HG03196 (cell line): ENCODE measurements around the gene CDH16.
"Not testable (repeated sequence)": the region's sequence is repeated elsewhere in the genome, so short reads cannot be mapped to it uniquely, and the experiment has no call there.

Source experiments
- ATAC-seq: cut with Tn5 transposase; IDR thresholded peaks from one replicate; pipeline ENCODE4 v1.9.1; 2021; ENCODE audit not compliant: unreplicated experiment

Gene CDH16

GRCh38 chr16:66898207-66898606 is 20.5 kb downstream of the CDH16 start:
- ATAC-seq: no peak

- not testable (repeated sequence) for ATAC-seq
Observed at GRCh38 chr16:66896682-66897081, 22.0 kb downstream of the CDH16 start.

GRCh38 chr16:66895999-66896398 is 22.7 kb downstream of the CDH16 start:
- ATAC-seq: no peak

GRCh38 chr16:66895689-66895979 is 23.1 kb downstream of the CDH16 start:
- ATAC-seq: no peak

GRCh38 chr16:66894948-66895688 is 23.6 kb downstream of the CDH16 start:
- ATAC-seq: no peak

- ATAC-seq: no peak
Observed at GRCh38 chr16:66894055-66894454, 24.6 kb downstream of the CDH16 start.

- ATAC-seq: no peak
Observed at GRCh38 chr16:66891797-66892196, 26.9 kb downstream of the CDH16 start.

GRCh38 chr16:66891360-66891759 is 27.3 kb downstream of the CDH16 start:
- no peak for ATAC-seq

- no peak for ATAC-seq
Observed at GRCh38 chr16:66890799-66891198, 27.9 kb downstream of the CDH16 start.

- no peak for ATAC-seq
Observed at GRCh38 chr16:66889622-66890021, 29.1 kb downstream of the CDH16 start.

- no peak for ATAC-seq
Observed at GRCh38 chr16:66888647-66889615, 29.8 kb downstream of the CDH16 start.

- no peak for ATAC-seq
Observed at GRCh38 chr16:66886914-66887313, 31.8 kb downstream of the CDH16 start.

- no peak for ATAC-seq
Observed at GRCh38 chr16:66886321-66886720, 32.4 kb downstream of the CDH16 start.

- ATAC-seq: no peak
Observed at GRCh38 chr16:66885491-66885890, 33.2 kb downstream of the CDH16 start.

- ATAC-seq: no peak
Observed at GRCh38 chr16:66882702-66883101, 36.0 kb downstream of the CDH16 start.

- ATAC-seq: no peak
Observed at GRCh38 chr16:66881964-66882508, 36.6 kb downstream of the CDH16 start.

GRCh38 chr16:66881560-66881959 is 37.1 kb downstream of the CDH16 start:
- no peak for ATAC-seq

- no peak for ATAC-seq
Observed at GRCh38 chr16:66881014-66881417, 37.7 kb downstream of the CDH16 start.

- ATAC-seq: peak; percentile 89
Observed at GRCh38 chr16:66880288-66881013, 38.2 kb downstream of the CDH16 start, which contains the start of gene PDP2. PDP2 (plus strand) TSS chr16:66880515; CDS start chr16:66884285, 3,770 bp downstream.

GRCh38 chr16:66878067-66878466 is 40.6 kb downstream of the CDH16 start:
- ATAC-seq: peak; percentile 29
